ENCODE measurements around the gene GDPGP1. TPM values are rescaled to one million over a fixed set of nuclear protein-coding genes. Genes with fewer than 3 reads are reported as not detected.
A peak's percentile ranks its signal among the peaks of the same experiment; 100 is the strongest.
"Not testable (repeated sequence)": the region's sequence is repeated elsewhere in the genome, so short reads cannot be mapped to it uniquely, and the experiment has no call there.

Gene GDPGP1
- 5.6 TPM for total RNA-seq

- DNase-seq (ENCODE audit: low spot score): no peak
These were observed at the start of gene GDPGP1 for GRCh38 chr15:90234096-90234988. Gene GDPGP1 (plus strand): TSS chr15:90234209. CDS start chr15:90240909, 6,700 bp downstream.

GRCh38 chr15:90184786-90185704 is 49.0 kb upstream of the GDPGP1 start:
- peak; percentile 76 for DNase-seq (ENCODE audit: low spot score)

More at GRCh38 chr15:90234096-90234988, at the start of gene GDPGP1:
- no peak for ATAC-seq

GRCh38 chr15:90187257-90187868 is 46.6 kb upstream of the GDPGP1 start:
- DNase-seq (ENCODE audit: low spot score): no peak
- ATAC-seq: no peak

More at GRCh38 chr15:90184786-90185704, 49.0 kb upstream of the GDPGP1 start:
- peak; percentile 81 for ATAC-seq

GRCh38 chr15:90188065-90188464 is 45.9 kb upstream of the GDPGP1 start:
- DNase-seq (ENCODE audit: low spot score); ATAC-seq: not testable (repeated sequence)

- ATAC-seq: no peak
- DNase-seq (ENCODE audit: low spot score): no peak
These were observed 44.9 kb upstream of the GDPGP1 start for GRCh38 chr15:90188914-90189748.

GRCh38 chr15:90189781-90190467 is 44.1 kb upstream of the GDPGP1 start:
- no peak for ATAC-seq
- no peak for DNase-seq (ENCODE audit: low spot score)

- DNase-seq (ENCODE audit: low spot score): no peak
- no peak for ATAC-seq
These were observed 43.2 kb upstream of the GDPGP1 start for GRCh38 chr15:90190606-90191343.

- no peak for ATAC-seq
- DNase-seq (ENCODE audit: low spot score): no peak
These were observed 42.7 kb upstream of the GDPGP1 start for GRCh38 chr15:90191344-90191687.

GRCh38 chr15:90191794-90192509 is 42.1 kb upstream of the GDPGP1 start:
- DNase-seq (ENCODE audit: low spot score) (peak; percentile 99), ATAC-seq (peak; percentile 88)

GRCh38 chr15:90192961-90193786 is 40.8 kb upstream of the GDPGP1 start:
- ATAC-seq (no peak), DNase-seq (ENCODE audit: low spot score) (no peak)

- ATAC-seq (no peak), DNase-seq (ENCODE audit: low spot score) (no peak)
These were observed 39.4 kb upstream of the GDPGP1 start for GRCh38 chr15:90194655-90195054.

GRCh38 chr15:90200534-90201129 is 33.4 kb upstream of the GDPGP1 start:
- DNase-seq (ENCODE audit: low spot score) (no peak), ATAC-seq (peak; percentile 45)

GRCh38 chr15:90201130-90201943 is 32.7 kb upstream of the GDPGP1 start, which contains the start of gene SEMA4B:
Gene SEMA4B (plus strand): TSS chr15:90201330. CDS start chr15:90201579, 249 bp downstream.
- DNase-seq (ENCODE audit: low spot score): peak; percentile 72
- peak; percentile 86 for ATAC-seq

- ATAC-seq (no peak), DNase-seq (ENCODE audit: low spot score) (no peak)
These were observed 32.0 kb upstream of the GDPGP1 start for GRCh38 chr15:90201944-90202375.

GRCh38 chr15:90202929-90203328 is 31.1 kb upstream of the GDPGP1 start:
- no peak for DNase-seq (ENCODE audit: low spot score)

GRCh38 chr15:90203473-90203872 is 30.5 kb upstream of the GDPGP1 start:
- ATAC-seq: no peak
- DNase-seq (ENCODE audit: low spot score): no peak

More at GRCh38 chr15:90202929-90203328, 31.1 kb upstream of the GDPGP1 start:
- ATAC-seq: no peak

All from left lobe of liver (tissue), 2 donors.